ENCODE results near the gene YIPF3.

Gene YIPF3

GRCh38 chr6:43489277-43490072, 27.3 kb downstream of the YIPF3 start:
- Mint-ChIP-seq H3K9me3 (no peaks in the 10 kb centered on the region), H3K27ac (no peak overlapping the region), H3K4me1 (peaks cover 19% of the 10 kb centered on the region), H3K27me3 (no peaks in the 10 kb centered on the region), H3K4me3 (no peak overlapping the region), H3K36me3 (peaks cover 10% of the 10 kb centered on the region)
- no peak for ATAC-seq

- peaks cover 19% of the 10 kb centered on the region for H3K4me1 Mint-ChIP-seq
- peaks cover 10% of the 10 kb centered on the region for H3K36me3 Mint-ChIP-seq
- H3K27ac Mint-ChIP-seq, result no peak overlapping the region
- no peaks in the 10 kb centered on the region for H3K9me3 Mint-ChIP-seq
- no peaks in the 10 kb centered on the region for H3K27me3 Mint-ChIP-seq
- H3K4me3 Mint-ChIP-seq, result no peak overlapping the region
- ATAC-seq, result no peak
Measured at GRCh38 chr6:43488667-43489276, 28.0 kb downstream of the YIPF3 start.

- H3K4me1 Mint-ChIP-seq, result peaks cover 34% of the 10 kb centered on the region
- H3K27me3 Mint-ChIP-seq, result no peaks in the 10 kb centered on the region
- no peaks in the 10 kb centered on the region for H3K9me3 Mint-ChIP-seq
- H3K27ac Mint-ChIP-seq, result no peak overlapping the region
- H3K36me3 Mint-ChIP-seq, result peaks cover 6% of the 10 kb centered on the region
- H3K4me3 Mint-ChIP-seq, result no peak overlapping the region
- no peak for ATAC-seq
Measured at GRCh38 chr6:43481591-43482236, 35.0 kb downstream of the YIPF3 start.

GRCh38 chr6:43481075-43481474, 35.7 kb downstream of the YIPF3 start:
- H3K9me3 Mint-ChIP-seq, result no peaks in the 10 kb centered on the region
- no peak for ATAC-seq

GRCh38 chr6:43478008-43478372, 38.7 kb downstream of the YIPF3 start:
- H3K36me3 Mint-ChIP-seq, result no peaks in the 10 kb centered on the region
- peak overlapping the region; percentile 95 for H3K27ac Mint-ChIP-seq
- H3K9me3 Mint-ChIP-seq, result no peaks in the 10 kb centered on the region
- ATAC-seq, result no peak
- no peaks in the 10 kb centered on the region for H3K27me3 Mint-ChIP-seq
- peak overlapping the region; percentile 98 for H3K4me3 Mint-ChIP-seq
- H3K4me1 Mint-ChIP-seq, result peaks cover 30% of the 10 kb centered on the region

More at GRCh38 chr6:43481075-43481474, 35.7 kb downstream of the YIPF3 start:
- Mint-ChIP-seq H3K36me3 (peaks cover 6% of the 10 kb centered on the region), H3K27me3 (no peaks in the 10 kb centered on the region), H3K27ac (no peak overlapping the region), H3K4me3 (no peak overlapping the region), H3K4me1 (peaks cover 37% of the 10 kb centered on the region)

DNA sequence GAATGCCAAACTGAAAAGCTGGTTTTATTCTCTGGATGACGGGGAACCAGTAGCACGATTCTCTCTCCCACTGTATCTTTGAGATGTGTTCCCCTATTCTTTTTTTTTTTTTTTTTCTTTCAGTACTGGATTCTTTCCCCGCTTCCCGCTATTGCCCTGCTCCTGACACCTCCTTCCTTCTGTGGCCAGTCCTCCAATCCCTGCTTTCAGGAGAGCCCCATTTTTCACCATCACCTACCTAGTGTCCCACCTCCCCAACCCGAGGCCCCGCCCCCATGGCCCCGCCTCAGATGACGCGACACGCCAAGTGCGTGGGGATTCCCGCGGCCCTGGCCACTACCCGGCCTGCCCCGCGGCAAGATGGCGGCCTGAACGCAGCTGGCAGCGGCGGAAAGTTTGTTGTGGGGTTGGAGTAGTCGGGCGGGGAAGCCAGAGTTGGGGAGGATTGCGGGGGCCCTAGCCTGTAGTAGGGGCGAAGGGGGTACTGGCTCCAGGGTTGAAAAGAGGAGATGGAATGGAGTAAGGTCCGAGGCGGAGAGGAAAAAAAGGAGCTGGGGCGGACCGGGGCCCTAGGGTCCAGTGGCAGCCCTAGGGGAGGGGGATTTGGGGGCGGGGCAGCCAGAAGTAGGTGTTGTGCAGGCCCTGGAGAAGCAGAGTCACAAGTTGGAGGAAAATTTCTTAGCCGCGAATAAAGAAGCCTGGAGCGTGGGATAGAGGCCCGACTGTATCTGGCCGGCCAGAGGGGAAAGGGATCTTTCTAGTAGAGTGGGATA, 39.3 kb downstream of the YIPF3 start, which contains the start of gene TJAP1:
Gene TJAP1, plus strand, starts transcription at position 336 of the 773 bp plus-strand sequence. CDS start 21,432 bp downstream, outside the sequence.
- H3K9me3 Mint-ChIP-seq, result no peaks in the 10 kb centered on the region
- H3K36me3 Mint-ChIP-seq, result no peaks in the 10 kb centered on the region
- H3K27ac Mint-ChIP-seq, result peak within 1 kb of the TSS; percentile 95
- H3K27me3 Mint-ChIP-seq, result no peaks in the 10 kb centered on the region
- H3K4me3 Mint-ChIP-seq, result peak within 1 kb of the TSS; percentile 98
- peak; percentile 100 for ATAC-seq
- peaks cover 30% of the 10 kb centered on the region for H3K4me1 Mint-ChIP-seq

- H3K36me3 Mint-ChIP-seq, result no peaks in the 10 kb centered on the region
- ATAC-seq, result peak; percentile 32
- peaks cover 30% of the 10 kb centered on the region for H3K4me1 Mint-ChIP-seq
- H3K27me3 Mint-ChIP-seq, result no peaks in the 10 kb centered on the region
- H3K27ac Mint-ChIP-seq, result peak overlapping the region; percentile 95
- no peaks in the 10 kb centered on the region for H3K9me3 Mint-ChIP-seq
- peak overlapping the region; percentile 98 for H3K4me3 Mint-ChIP-seq
Measured at GRCh38 chr6:43476746-43477145, 40.0 kb downstream of the YIPF3 start.

DNA sequence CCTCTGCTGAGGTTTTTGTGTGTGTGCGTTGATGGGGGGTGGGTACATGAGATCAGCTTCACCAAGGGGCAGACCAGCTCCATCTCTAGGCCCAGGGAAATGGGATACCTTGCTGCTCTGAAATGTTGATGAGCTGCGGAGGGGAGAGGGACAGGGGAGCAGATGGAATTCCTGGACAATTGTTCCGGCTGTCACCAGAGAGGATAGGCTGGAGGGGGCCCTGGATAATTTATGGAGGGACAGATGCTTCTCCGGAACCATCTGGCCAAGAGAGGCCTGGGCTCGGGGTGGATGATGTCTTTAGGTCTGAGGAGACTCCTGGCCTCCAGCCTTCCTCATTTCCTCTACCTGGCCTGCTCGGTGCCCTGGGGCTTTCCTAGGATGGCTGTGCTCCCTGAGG, 41.2 kb downstream of the YIPF3 start:
- H3K9me3 Mint-ChIP-seq, result no peaks in the 10 kb centered on the region
- peaks cover 30% of the 10 kb centered on the region for H3K4me1 Mint-ChIP-seq
- no peak for ATAC-seq
- no peaks in the 10 kb centered on the region for H3K36me3 Mint-ChIP-seq
- H3K4me3 Mint-ChIP-seq, result no peak overlapping the region
- peaks cover 8% of the 10 kb centered on the region for H3K27me3 Mint-ChIP-seq
- no peak overlapping the region for H3K27ac Mint-ChIP-seq

DNA sequence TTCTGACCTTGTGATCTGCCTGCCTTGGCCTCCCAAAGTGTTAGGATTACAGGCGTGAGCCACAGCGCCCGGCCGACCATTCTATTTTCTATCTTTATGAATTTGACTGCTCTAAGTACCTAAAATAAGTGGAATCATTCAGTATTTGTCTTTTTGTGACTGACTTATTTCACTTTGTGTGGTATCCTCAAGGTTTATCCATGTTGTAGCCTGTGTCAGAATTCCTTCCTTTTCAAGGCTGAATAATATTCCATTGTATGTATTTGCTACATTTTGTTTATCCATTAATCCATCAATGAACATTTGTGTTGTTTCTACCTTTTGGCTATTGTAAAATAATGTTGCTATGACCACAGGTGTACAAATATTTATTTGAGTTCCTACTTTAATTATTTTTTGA, 44.2 kb downstream of the YIPF3 start:
- Mint-ChIP-seq H3K9me3 (no peaks in the 10 kb centered on the region), H3K36me3 (no peaks in the 10 kb centered on the region), H3K27me3 (peaks cover 34% of the 10 kb centered on the region), H3K4me1 (peaks cover 10% of the 10 kb centered on the region), H3K27ac (no peak overlapping the region), H3K4me3 (no peak overlapping the region)
- ATAC-seq, result no peak

- no peaks in the 10 kb centered on the region for H3K36me3 Mint-ChIP-seq
- ATAC-seq, result no peak
- H3K27me3 Mint-ChIP-seq, result peaks cover 37% of the 10 kb centered on the region
- no peaks in the 10 kb centered on the region for H3K9me3 Mint-ChIP-seq
- no peaks in the 10 kb centered on the region for H3K4me1 Mint-ChIP-seq
- no peak overlapping the region for H3K27ac Mint-ChIP-seq
- H3K4me3 Mint-ChIP-seq, result no peak overlapping the region
Measured at GRCh38 chr6:43471399-43471798, 45.3 kb downstream of the YIPF3 start.

GRCh38 chr6:43469947-43470346, 46.8 kb downstream of the YIPF3 start:
- Mint-ChIP-seq H3K4me1 (no peaks in the 10 kb centered on the region), H3K27me3 (peaks cover 37% of the 10 kb centered on the region), H3K36me3 (no peaks in the 10 kb centered on the region), H3K4me3 (no peak overlapping the region), H3K9me3 (no peaks in the 10 kb centered on the region), H3K27ac (no peak overlapping the region)
- ATAC-seq, result no peak

DNA sequence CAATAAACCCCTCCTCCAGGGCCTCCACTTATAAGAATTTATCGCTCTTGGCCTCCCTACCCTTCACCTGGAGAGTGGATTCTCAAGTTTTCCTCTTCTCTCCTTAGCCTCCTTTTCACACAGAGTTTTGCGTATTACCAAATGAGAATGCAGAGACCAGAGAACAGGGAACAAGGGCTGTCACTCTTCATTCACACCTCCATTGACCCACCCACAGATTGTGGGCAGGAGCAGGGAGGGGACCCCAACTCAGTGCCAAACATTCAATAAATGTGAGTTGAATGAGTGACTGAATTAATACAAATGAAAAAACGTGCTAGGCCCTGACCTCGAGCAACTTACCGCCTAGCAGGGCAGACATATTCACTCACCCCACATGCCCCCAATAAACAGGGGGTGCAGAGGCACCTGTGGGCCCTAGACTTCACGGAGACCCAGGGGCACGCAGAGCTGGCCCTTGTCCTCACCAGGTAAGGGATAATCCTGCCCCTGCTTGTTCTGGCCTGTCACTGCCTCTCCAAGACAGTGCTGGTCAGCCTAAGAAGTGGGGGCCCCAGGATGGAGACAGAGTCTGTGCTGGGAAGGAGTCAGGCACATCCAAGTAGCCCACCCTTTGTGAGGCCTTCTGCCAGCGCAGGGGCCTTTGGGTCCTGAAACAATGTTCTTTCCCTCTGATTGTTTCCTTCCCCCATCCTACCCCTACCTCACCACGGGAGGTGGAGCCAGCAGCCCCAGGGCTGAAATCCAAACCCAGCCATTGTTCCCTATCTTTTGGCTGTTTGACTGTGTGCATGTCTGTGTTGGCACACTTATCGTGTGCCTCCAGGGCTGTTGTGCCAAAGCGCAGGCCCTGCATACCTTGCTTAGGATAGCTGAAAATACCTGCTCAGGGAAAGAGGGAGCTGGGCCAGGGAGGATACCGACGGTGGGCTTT, 47.7 kb downstream of the YIPF3 start:
- H3K4me1 Mint-ChIP-seq, result no peaks in the 10 kb centered on the region
- H3K27me3 Mint-ChIP-seq, result peaks cover 37% of the 10 kb centered on the region
- no peak overlapping the region for H3K27ac Mint-ChIP-seq
- H3K9me3 Mint-ChIP-seq, result no peaks in the 10 kb centered on the region
- ATAC-seq, result no peak
- H3K36me3 Mint-ChIP-seq, result no peaks in the 10 kb centered on the region
- H3K4me3 Mint-ChIP-seq, result no peak overlapping the region

DNA sequence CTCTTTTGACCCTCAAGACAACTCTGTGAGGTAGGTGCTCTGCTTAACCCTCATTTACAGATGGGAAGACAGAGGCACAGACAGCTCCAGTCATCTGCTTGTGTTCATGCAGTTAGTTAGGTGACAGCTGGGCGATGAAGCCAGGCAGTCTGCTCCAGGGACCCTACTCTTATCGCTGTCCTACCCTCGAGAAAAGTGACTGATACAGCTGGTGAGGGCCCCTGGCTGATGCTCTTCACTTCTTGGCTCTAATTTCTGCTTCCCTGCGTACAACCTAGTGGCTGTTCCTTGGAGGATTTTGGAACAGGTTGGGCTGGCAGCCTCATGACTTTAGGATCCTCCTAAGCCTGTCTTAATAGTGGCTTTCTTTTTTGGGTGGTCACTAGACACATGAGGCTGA, 48.5 kb downstream of the YIPF3 start:
- Mint-ChIP-seq H3K4me1 (no peaks in the 10 kb centered on the region), H3K27ac (no peak overlapping the region), H3K9me3 (no peaks in the 10 kb centered on the region), H3K27me3 (peaks cover 40% of the 10 kb centered on the region), H3K4me3 (no peak overlapping the region), H3K36me3 (no peaks in the 10 kb centered on the region)
- ATAC-seq, result no peak

DNA sequence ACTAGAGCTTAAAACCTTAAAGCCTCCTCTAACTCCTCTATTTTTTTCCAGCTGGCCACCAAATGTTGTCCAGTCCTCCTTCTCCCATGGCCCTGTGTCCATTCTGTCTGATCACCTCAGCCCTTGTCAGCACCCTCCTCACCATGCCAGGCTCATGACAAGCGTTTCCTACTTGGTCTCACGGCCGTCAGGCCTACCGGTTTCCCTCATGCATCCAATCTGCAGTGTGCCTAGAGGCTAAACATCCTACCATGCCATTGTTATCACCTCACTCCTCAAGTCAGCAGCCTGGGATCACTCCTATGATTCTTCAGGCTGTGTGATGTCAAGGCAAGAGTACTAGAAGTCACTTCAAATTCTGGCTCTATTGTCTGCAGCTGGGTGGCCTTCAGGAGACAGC, 49.0 kb downstream of the YIPF3 start:
- peaks cover 45% of the 10 kb centered on the region for H3K27me3 Mint-ChIP-seq
- no peak overlapping the region for H3K4me3 Mint-ChIP-seq
- H3K9me3 Mint-ChIP-seq, result no peaks in the 10 kb centered on the region
- H3K4me1 Mint-ChIP-seq, result no peaks in the 10 kb centered on the region
- ATAC-seq, result no peak
- H3K27ac Mint-ChIP-seq, result no peak overlapping the region
- no peaks in the 10 kb centered on the region for H3K36me3 Mint-ChIP-seq
